ENCODE measurements around the gene PPFIA2. TPM values are rescaled to one million over a fixed set of nuclear protein-coding genes. Genes with fewer than 3 reads are reported as not detected.

Gene PPFIA2
- total RNA-seq, 1 experiment from 2014 or later: not detected

DNA sequence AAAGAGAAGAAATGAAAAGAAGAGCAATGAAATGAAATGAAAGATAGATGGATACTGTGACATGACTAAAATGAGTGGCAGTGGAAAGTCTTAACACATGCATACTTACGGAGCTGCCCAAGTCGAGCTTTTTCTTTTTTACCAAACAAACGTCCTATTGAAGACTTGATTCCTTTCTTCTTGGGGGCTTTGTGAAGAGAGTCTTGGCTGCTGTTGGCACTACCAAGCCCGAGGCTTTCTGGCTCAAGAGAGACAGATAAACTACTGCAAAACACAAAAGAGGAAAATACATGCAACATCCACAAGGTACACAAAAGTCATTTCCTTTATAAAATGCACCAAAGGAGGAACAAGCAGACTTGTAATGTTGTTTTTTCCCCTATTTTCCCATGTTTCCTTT lies 420.1 kb downstream of the PPFIA2 start:
- Histone ChIP-seq H3K27ac (ENCODE audit: low read length) (no peak overlapping the region), H2AFZ (ENCODE audit: low read length) (no peak overlapping the region), H3K9me2 (replicated peaks; ENCODE audit: low read length) (no peaks in the 10 kb centered on the region), H4K20me1 (ENCODE audit: low read length) (no peaks in the 10 kb centered on the region), H3K4me3 (ENCODE audit: low read length) (no peak overlapping the region), H3K79me2 (ENCODE audit: low read length) (no peaks in the 10 kb centered on the region), H3K9me3 (ENCODE audit: low read length) (no peaks in the 10 kb centered on the region; the same call in 1 of the 2 replicates), H3K4me2 (ENCODE audit: low read length) (no peak overlapping the region), H3K36me3 (ENCODE audit: low read depth, low read length) (no peaks in the 10 kb centered on the region), H3K9ac (ENCODE audit: low read length) (no peak overlapping the region), H3K4me1 (ENCODE audit: insufficient read depth, low read length) (no peaks in the 10 kb centered on the region), H3K27me3 (ENCODE audit: low read length) (0 out of 2 replicates have a peak, but pooled peaks cover 6% of the 10 kb centered on the region), H3F3A (ENCODE audit: low read length, unreplicated experiment) (no peaks in the 10 kb centered on the region)
- ChIA-PET POLR2A (ENCODE audit: unreplicated experiment) (no interaction called here), CTCF (no interaction called here)
- ATAC-seq (no peak), DNase-seq (no peak)
- no TSS peak for BruUV-seq (replicated peaks)
- TF ChIP-seq, protein P1, sequence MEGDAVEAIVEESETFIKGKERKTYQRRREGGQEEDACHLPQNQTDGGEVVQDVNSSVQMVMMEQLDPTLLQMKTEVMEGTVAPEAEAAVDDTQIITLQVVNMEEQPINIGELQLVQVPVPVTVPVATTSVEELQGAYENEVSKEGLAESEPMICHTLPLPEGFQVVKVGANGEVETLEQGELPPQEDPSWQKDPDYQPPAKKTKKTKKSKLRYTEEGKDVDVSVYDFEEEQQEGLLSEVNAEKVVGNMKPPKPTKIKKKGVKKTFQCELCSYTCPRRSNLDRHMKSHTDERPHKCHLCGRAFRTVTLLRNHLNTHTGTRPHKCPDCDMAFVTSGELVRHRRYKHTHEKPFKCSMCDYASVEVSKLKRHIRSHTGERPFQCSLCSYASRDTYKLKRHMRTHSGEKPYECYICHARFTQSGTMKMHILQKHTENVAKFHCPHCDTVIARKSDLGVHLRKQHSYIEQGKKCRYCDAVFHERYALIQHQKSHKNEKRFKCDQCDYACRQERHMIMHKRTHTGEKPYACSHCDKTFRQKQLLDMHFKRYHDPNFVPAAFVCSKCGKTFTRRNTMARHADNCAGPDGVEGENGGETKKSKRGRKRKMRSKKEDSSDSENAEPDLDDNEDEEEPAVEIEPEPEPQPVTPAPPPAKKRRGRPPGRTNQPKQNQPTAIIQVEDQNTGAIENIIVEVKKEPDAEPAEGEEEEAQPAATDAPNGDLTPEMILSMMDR (conservative IDR thresholded peaks at IDR 0.05; ENCODE audit: low read depth, low read length): no peak
- TF ChIP-seq EZH2phosphoT487 (IDR thresholded peaks at IDR 0.05; ENCODE audit: borderline replicate concordance, low read length) (no peak), EZH2 (IDR thresholded peaks at IDR 0.05; ENCODE audit: low read length, unreplicated experiment) (no peak)
- intact Hi-C loops (cut with micrococcal nuclease): no loop called here

DNA sequence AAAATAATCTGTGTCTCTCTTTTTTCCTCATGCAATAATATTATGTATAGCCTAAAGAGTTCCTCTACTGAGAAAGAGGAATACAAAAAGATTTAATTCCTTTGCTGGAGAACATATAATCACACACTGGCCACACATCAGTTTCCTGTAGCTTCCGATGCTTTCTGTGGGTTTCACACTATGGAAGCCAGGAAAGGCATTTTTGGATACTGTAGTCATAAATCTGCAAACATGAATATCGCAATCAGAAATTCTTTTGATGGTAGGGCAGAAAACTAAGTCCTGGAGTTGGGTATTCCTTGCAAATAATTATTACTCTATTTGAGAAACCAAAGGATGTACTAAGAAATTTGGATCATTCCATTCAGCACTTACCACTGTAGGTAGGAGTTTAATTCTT lies 421.3 kb downstream of the PPFIA2 start:
- no peaks in the 10 kb centered on the region for H4K20me1 ChIP-seq (ENCODE audit: low read length)
- no peaks in the 10 kb centered on the region for H3K79me2 ChIP-seq (ENCODE audit: low read length)
- no peak overlapping the region for H3K4me2 ChIP-seq (ENCODE audit: low read length)
- CTCF ChIA-PET: no interaction called here
- DNase-seq (no peak), ATAC-seq (no peak)
- intact Hi-C loops (cut with micrococcal nuclease): no loop called here
- H3K4me3 ChIP-seq (ENCODE audit: low read length): no peak overlapping the region
- TF ChIP-seq EZH2 (IDR thresholded peaks at IDR 0.05; ENCODE audit: low read length, unreplicated experiment) (no peak), EZH2phosphoT487 (IDR thresholded peaks at IDR 0.05; ENCODE audit: borderline replicate concordance, low read length) (no peak)
- TF ChIP-seq, protein P1 (conservative IDR thresholded peaks at IDR 0.05; ENCODE audit: low read depth, low read length): no peak
- BruUV-seq (replicated peaks): no TSS peak
- H2AFZ ChIP-seq (ENCODE audit: low read length): no peak overlapping the region
- no peaks in the 10 kb centered on the region for H3K4me1 ChIP-seq (ENCODE audit: insufficient read depth, low read length)
- no peaks in the 10 kb centered on the region for H3F3A ChIP-seq (ENCODE audit: low read length, unreplicated experiment)
- POLR2A ChIA-PET (ENCODE audit: unreplicated experiment): no interaction called here
- H3K9ac ChIP-seq (ENCODE audit: low read length): no peak overlapping the region
- no peaks in the 10 kb centered on the region; the same call in 1 of the 2 replicates for H3K9me3 ChIP-seq (ENCODE audit: low read length)
- 0 out of 2 replicates have a peak, but pooled peaks cover 6% of the 10 kb centered on the region for H3K27me3 ChIP-seq (ENCODE audit: low read length)
- H3K27ac ChIP-seq (ENCODE audit: low read length): no peak overlapping the region
- no peaks in the 10 kb centered on the region for H3K36me3 ChIP-seq (ENCODE audit: low read depth, low read length)
- H3K9me2 ChIP-seq (replicated peaks; ENCODE audit: low read length): no peaks in the 10 kb centered on the region

DNA sequence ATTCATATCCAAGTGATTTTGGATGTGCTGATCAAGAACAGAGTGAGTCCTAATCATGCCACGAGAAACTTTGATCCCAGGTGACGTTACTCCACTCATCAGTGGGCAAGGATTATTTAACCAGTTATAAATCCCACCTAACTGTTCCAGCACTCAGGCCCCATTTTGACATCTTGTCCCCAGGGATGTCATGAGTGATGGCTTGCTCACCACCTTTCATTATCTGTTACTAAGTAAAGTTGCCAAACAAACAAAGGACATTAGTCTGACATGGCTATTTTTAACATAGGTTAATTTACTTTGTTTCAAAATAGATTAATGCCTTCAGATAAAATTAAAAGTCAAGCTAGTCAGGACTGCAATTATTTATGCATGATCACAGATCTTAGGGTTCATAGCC lies 425.3 kb downstream of the PPFIA2 start:
- no peaks in the 10 kb centered on the region for H4K20me1 ChIP-seq (ENCODE audit: low read length)
- H3K27ac ChIP-seq (ENCODE audit: low read length): no peak overlapping the region
- H3K27me3 ChIP-seq (ENCODE audit: low read length): 0 out of 2 replicates have a peak, but pooled peaks cover 2% of the 10 kb centered on the region
- no peaks in the 10 kb centered on the region for H3K36me3 ChIP-seq (ENCODE audit: low read depth, low read length)
- ChIA-PET CTCF (no interaction called here), POLR2A (ENCODE audit: unreplicated experiment) (no interaction called here)
- H3K4me2 ChIP-seq (ENCODE audit: low read length): no peak overlapping the region
- H3K79me2 ChIP-seq (ENCODE audit: low read length): no peaks in the 10 kb centered on the region
- H3K4me1 ChIP-seq (ENCODE audit: insufficient read depth, low read length): no peaks in the 10 kb centered on the region
- intact Hi-C loops (cut with micrococcal nuclease): no loop called here
- H3K9me2 ChIP-seq (replicated peaks; ENCODE audit: low read length): no peaks in the 10 kb centered on the region
- no TSS peak for BruUV-seq (replicated peaks)
- ATAC-seq (no peak), DNase-seq (no peak)
- H2AFZ ChIP-seq (ENCODE audit: low read length): no peak overlapping the region
- no peaks in the 10 kb centered on the region for H3F3A ChIP-seq (ENCODE audit: low read length, unreplicated experiment)
- no peak overlapping the region for H3K4me3 ChIP-seq (ENCODE audit: low read length)
- H3K9ac ChIP-seq (ENCODE audit: low read length): no peak overlapping the region
- no peaks in the 10 kb centered on the region; the same call in 1 of the 2 replicates for H3K9me3 ChIP-seq (ENCODE audit: low read length)
- TF ChIP-seq, protein P1 (conservative IDR thresholded peaks at IDR 0.05; ENCODE audit: low read depth, low read length): no peak
- TF ChIP-seq EZH2phosphoT487 (IDR thresholded peaks at IDR 0.05; ENCODE audit: borderline replicate concordance, low read length): no peak
- TF ChIP-seq EZH2 (IDR thresholded peaks at IDR 0.05; ENCODE audit: low read length, unreplicated experiment): no peak

Measured in PC-3 (cell line).